Activated CD4-positive, CD25-positive, alpha-beta regulatory T cell treated with anti-CD3 and anti-CD28 coated beads, Interleukin-2, amount 50 U/mL, for 24 hours (primary cell): ENCODE measurements around the gene WFDC12.

ENCODE experiments used
- ATAC-seq, 2 donors: fragments of 150-1000 bp; cut with Tn5 transposase; one replicate each; pipeline ENCODE4 v1.10.0; 2021; ENCODE audit warnings: mild to moderate bottlenecking in 1 of 2, moderate library complexity in 1 of 2

Gene WFDC12

DNA sequence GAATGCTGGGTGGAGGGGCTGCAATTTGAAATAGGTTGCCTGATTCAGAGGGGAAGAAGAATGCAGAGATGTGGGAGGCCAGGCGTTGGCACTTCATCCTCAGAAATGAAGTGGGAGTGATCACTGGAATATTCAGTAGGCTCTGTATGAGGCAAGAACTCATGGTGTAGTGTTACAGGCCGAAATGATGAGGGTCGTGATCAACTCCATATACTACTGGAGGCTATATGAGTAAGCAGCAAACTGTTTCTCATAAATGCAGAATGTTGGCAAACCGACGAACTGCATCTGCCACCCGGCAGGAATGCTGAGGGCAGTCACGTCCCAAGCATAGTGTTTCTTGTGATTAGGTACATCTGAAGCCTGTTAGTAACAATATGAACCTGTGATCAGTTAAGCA lies 36.0 kb downstream of the WFDC12 start:
- no peak for ATAC-seq

GRCh38 chr20:45087814-45088213 lies 36.5 kb downstream of the WFDC12 start:
- no peak for ATAC-seq

DNA sequence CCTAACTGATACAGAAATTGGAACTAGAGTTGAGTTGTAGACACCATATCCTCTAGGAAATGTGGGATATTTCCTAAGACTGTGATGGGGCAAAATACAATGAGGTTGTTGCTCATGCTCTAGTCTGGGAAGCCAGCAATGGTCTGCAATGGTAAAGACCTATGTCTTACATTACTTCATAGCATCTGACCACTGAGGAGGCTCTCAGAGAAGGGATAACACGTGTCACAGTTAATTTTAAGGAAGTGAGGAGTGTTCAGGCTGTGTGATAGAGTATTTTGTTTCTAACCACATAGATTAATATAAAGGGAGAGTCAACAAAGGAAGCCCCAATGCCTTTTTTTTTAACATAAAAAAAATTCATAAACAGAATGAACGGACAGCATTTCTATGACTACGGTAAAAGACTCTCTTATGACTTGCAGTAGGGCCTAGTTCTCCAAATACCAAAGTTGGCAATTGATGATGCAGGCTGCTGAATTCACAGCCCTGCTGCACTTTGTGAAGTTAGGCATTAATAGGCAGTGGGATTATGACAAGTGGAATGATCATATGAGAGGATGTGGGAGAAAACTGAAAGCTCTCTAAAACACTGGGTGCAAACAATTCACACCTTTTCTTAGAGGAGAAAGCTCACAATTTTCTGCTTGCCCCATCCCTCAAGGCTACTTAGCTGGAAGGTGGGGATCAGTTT lies 37.0 kb downstream of the WFDC12 start:
- no peak for ATAC-seq

- no peak for ATAC-seq
Measured at GRCh38 chr20:45085867-45086266, 38.4 kb downstream of the WFDC12 start.

GRCh38 chr20:45085289-45085688 lies 39.0 kb downstream of the WFDC12 start:
- no peak for ATAC-seq

- ATAC-seq: no peak
Measured at GRCh38 chr20:45083127-45083526, 41.1 kb downstream of the WFDC12 start.

DNA sequence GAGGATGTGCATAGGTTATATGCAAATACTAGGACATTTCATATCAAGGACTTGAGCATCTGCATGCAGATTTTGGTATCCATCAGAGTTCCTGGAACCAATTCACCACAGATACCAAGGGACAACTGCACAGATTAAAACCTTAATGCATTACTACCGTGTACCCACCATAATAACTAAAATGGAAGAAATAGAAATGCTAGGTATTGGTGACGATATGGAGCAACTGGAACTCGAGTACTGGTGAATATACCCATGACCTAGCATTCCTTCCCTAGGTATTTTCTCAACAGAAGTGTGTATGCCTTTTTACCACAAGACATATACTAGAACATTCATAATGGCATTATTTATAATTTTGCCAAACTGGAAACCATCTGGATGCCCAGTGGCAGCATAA lies 41.8 kb downstream of the WFDC12 start:
- no peak for ATAC-seq

GRCh38 chr20:45080867-45081624 lies 43.2 kb downstream of the WFDC12 start:
- no peak for ATAC-seq

- ATAC-seq: no peak
Measured at GRCh38 chr20:45077559-45077958, 46.7 kb downstream of the WFDC12 start.
